HG02763 (cell line): ENCODE data around the gene PPP1R2.
"Not testable (repeated sequence)": the region's sequence is repeated elsewhere in the genome, so short reads cannot be mapped to it uniquely, and the experiment has no call there.

Experiments used
- ATAC-seq: cut with Tn5 transposase; IDR thresholded peaks from one replicate; pipeline ENCODE4 v1.9.1; 2021; ENCODE audit warnings: mild to moderate bottlenecking, moderate library complexity; ENCODE audit not compliant: unreplicated experiment

Gene PPP1R2

GRCh38 chr3:195540027-195540426 lies 3.1 kb downstream of the PPP1R2 start:
- ATAC-seq: no peak

GRCh38 chr3:195539479-195539878 lies 3.6 kb downstream of the PPP1R2 start:
- no peak for ATAC-seq

GRCh38 chr3:195537995-195538394 lies 5.1 kb downstream of the PPP1R2 start:
- ATAC-seq: peak; percentile 67

- ATAC-seq: no peak
Observed at GRCh38 chr3:195535293-195535692, 7.8 kb downstream of the PPP1R2 start.

GRCh38 chr3:195532834-195533233 lies 10.3 kb downstream of the PPP1R2 start:
- ATAC-seq: no peak

GRCh38 chr3:195532345-195532744 lies 10.8 kb downstream of the PPP1R2 start:
- no peak for ATAC-seq

- no peak for ATAC-seq
Observed at GRCh38 chr3:195531683-195532082, 11.4 kb downstream of the PPP1R2 start.

- no peak for ATAC-seq
Observed at GRCh38 chr3:195526492-195526891, 16.6 kb downstream of the PPP1R2 start.

GRCh38 chr3:195524171-195524896 lies 18.8 kb downstream of the PPP1R2 start:
- no peak for ATAC-seq

- ATAC-seq: no peak
Observed at GRCh38 chr3:195522254-195523023, 20.7 kb downstream of the PPP1R2 start.

- ATAC-seq: no peak
Observed at GRCh38 chr3:195517030-195517429, 26.1 kb downstream of the PPP1R2 start.

- not testable (repeated sequence) for ATAC-seq
Observed at GRCh38 chr3:195514610-195515235, 28.4 kb downstream of the PPP1R2 start.

GRCh38 chr3:195512798-195513345 lies 30.3 kb downstream of the PPP1R2 start:
- no peak for ATAC-seq

- no peak for ATAC-seq
Observed at GRCh38 chr3:195511136-195511535, 32.0 kb downstream of the PPP1R2 start.

GRCh38 chr3:195508185-195508584 lies 34.9 kb downstream of the PPP1R2 start:
- ATAC-seq: no peak

- no peak for ATAC-seq
Observed at GRCh38 chr3:195475614-195476013, 67.5 kb downstream of the PPP1R2 start.

GRCh38 chr3:195475116-195475515 lies 68.0 kb downstream of the PPP1R2 start:
- not testable (repeated sequence) for ATAC-seq

- no peak for ATAC-seq
Observed at GRCh38 chr3:195468841-195469240, 74.3 kb downstream of the PPP1R2 start.

GRCh38 chr3:195468391-195468776 lies 74.7 kb downstream of the PPP1R2 start:
- ATAC-seq: no peak

- no peak for ATAC-seq
Observed at GRCh38 chr3:195467641-195468390, 75.3 kb downstream of the PPP1R2 start.

GRCh38 chr3:195466251-195466650 lies 76.9 kb downstream of the PPP1R2 start:
- ATAC-seq: no peak
